Measurements from ENCODE around the gene MTG2.

- TF ChIP-seq CTCF (IDR thresholded peaks at IDR 0.05) (no peak), POLR2AphosphoS5 (IDR thresholded peaks at IDR 0.05; ENCODE audit: low read depth, low read length) (peak; percentile 98)
Observed at GRCh38 chr20:62182469-62183425, at the start of gene MTG2.
